ENCODE measurements around the gene STK40. TPM values are rescaled to one million over a fixed set of nuclear protein-coding genes. Genes with fewer than 3 reads are reported as not detected.

Gene STK40
- total RNA-seq, 2 donors from 2014 or later: 32.9 to 49.8 TPM

- ATAC-seq (no peak), DNase-seq (no peak)
- H3K4me1 Mint-ChIP-seq: peaks cover 14% of the 10 kb centered on the region
- no peak overlapping the region for H3K27ac Mint-ChIP-seq
- H3K4me3 Mint-ChIP-seq: no peak overlapping the region
- H3K36me3 Mint-ChIP-seq (ENCODE audit: low read depth): peaks cover 6% of the 10 kb centered on the region
- no peaks in the 10 kb centered on the region for H3K9me3 ChIP-seq (ENCODE audit: control insufficient read depth, low read length, poor library complexity, severe bottlenecking)
- no peaks in the 10 kb centered on the region for H3K27me3 Mint-ChIP-seq
Measured at GRCh38 chr1:36304521-36304920, 81.2 kb downstream of the STK40 start.

GRCh38 chr1:36303650-36304360 lies 81.9 kb downstream of the STK40 start:
- DNase-seq (no peak), ATAC-seq (no peak)
- no peaks in the 10 kb centered on the region for H3K9me3 ChIP-seq (ENCODE audit: control insufficient read depth, low read length, poor library complexity, severe bottlenecking)
- H3K27ac Mint-ChIP-seq: peak overlapping the region; percentile 14
- no peak overlapping the region for H3K4me3 Mint-ChIP-seq
- no peaks in the 10 kb centered on the region for H3K27me3 Mint-ChIP-seq
- H3K4me1 Mint-ChIP-seq: peaks cover 14% of the 10 kb centered on the region
- H3K36me3 Mint-ChIP-seq (ENCODE audit: low read depth): peaks cover 6% of the 10 kb centered on the region

- H3K27ac Mint-ChIP-seq: peak overlapping the region; percentile 14
- ATAC-seq (no peak), DNase-seq (no peak)
- H3K9me3 ChIP-seq (ENCODE audit: control insufficient read depth, low read length, poor library complexity, severe bottlenecking): no peaks in the 10 kb centered on the region
- peaks cover 14% of the 10 kb centered on the region for H3K4me1 Mint-ChIP-seq
- H3K36me3 Mint-ChIP-seq (ENCODE audit: low read depth): peaks cover 6% of the 10 kb centered on the region
- no peaks in the 10 kb centered on the region for H3K27me3 Mint-ChIP-seq
- no peak overlapping the region for H3K4me3 Mint-ChIP-seq
Measured at GRCh38 chr1:36303244-36303643, 82.5 kb downstream of the STK40 start.

GRCh38 chr1:36301220-36301619 lies 84.5 kb downstream of the STK40 start:
- peaks cover 7% of the 10 kb centered on the region for H3K4me1 Mint-ChIP-seq

GRCh38 chr1:36300526-36300925 lies 85.2 kb downstream of the STK40 start:
- Mint-ChIP-seq H3K36me3 (ENCODE audit: low read depth) (peaks cover 6% of the 10 kb centered on the region), H3K27ac (peak overlapping the region; percentile 41), H3K4me3 (no peak overlapping the region), H3K4me1 (peaks cover 7% of the 10 kb centered on the region), H3K27me3 (no peaks in the 10 kb centered on the region)
- ATAC-seq: peak; percentile 23
- DNase-seq: no peak
- no peaks in the 10 kb centered on the region for H3K9me3 ChIP-seq (ENCODE audit: control insufficient read depth, low read length, poor library complexity, severe bottlenecking)

More at GRCh38 chr1:36301220-36301619, 84.5 kb downstream of the STK40 start:
- ATAC-seq (no peak), DNase-seq (no peak)
- Mint-ChIP-seq H3K27ac (no peak overlapping the region), H3K27me3 (no peaks in the 10 kb centered on the region), H3K4me3 (no peak overlapping the region), H3K36me3 (ENCODE audit: low read depth) (peaks cover 6% of the 10 kb centered on the region)
- H3K9me3 ChIP-seq (ENCODE audit: control insufficient read depth, low read length, poor library complexity, severe bottlenecking): no peaks in the 10 kb centered on the region

GRCh38 chr1:36298640-36299039 lies 87.1 kb downstream of the STK40 start:
- no peak for DNase-seq
- Mint-ChIP-seq H3K27ac (peak overlapping the region; percentile 41), H3K36me3 (ENCODE audit: low read depth) (peaks cover 6% of the 10 kb centered on the region), H3K27me3 (no peaks in the 10 kb centered on the region), H3K4me1 (peaks cover 7% of the 10 kb centered on the region), H3K4me3 (no peak overlapping the region)
- no peaks in the 10 kb centered on the region for H3K9me3 ChIP-seq (ENCODE audit: control insufficient read depth, low read length, poor library complexity, severe bottlenecking)
- no peak for ATAC-seq

- Mint-ChIP-seq H3K27me3 (no peaks in the 10 kb centered on the region), H3K36me3 (ENCODE audit: low read depth) (peaks cover 10% of the 10 kb centered on the region), H3K27ac (no peak overlapping the region), H3K4me3 (no peak overlapping the region), H3K4me1 (peaks cover 7% of the 10 kb centered on the region)
- DNase-seq (no peak), ATAC-seq (no peak)
- H3K9me3 ChIP-seq (ENCODE audit: control insufficient read depth, low read length, poor library complexity, severe bottlenecking): no peaks in the 10 kb centered on the region
Measured at GRCh38 chr1:36297062-36297461, 88.7 kb downstream of the STK40 start.

- DNase-seq (no peak), ATAC-seq (no peak)
- Mint-ChIP-seq H3K36me3 (ENCODE audit: low read depth) (peaks cover 6% of the 10 kb centered on the region), H3K27ac (no peak overlapping the region), H3K27me3 (no peaks in the 10 kb centered on the region), H3K4me1 (peaks cover 4% of the 10 kb centered on the region), H3K4me3 (no peak overlapping the region)
- no peaks in the 10 kb centered on the region for H3K9me3 ChIP-seq (ENCODE audit: control insufficient read depth, low read length, poor library complexity, severe bottlenecking)
Measured at GRCh38 chr1:36295390-36295789, 90.3 kb downstream of the STK40 start.

Other genes starting within 250 kb of the STK40 start
- gene TRAPPC3, start 236.4 kb downstream of the STK40 start, total RNA-seq: 10 to 100 TPM; 35.0 to 37.8 TPM
- gene MAP7D1, start 229.8 kb downstream of the STK40 start, total RNA-seq: 100 to 1,000 TPM; 173 to 175 TPM
- 10 to 100 TPM; 74.5 to 76.3 TPM for gene THRAP3, start 161.5 kb downstream of the STK40 start, total RNA-seq
- 1 to 10 TPM; 1.4 to 1.9 TPM for gene SH3D21, start 79.6 kb downstream of the STK40 start, total RNA-seq
- 10 to 100 TPM in 1 of 2 donors, 1 to 10 TPM in 1; 6.2 to 10.8 TPM for gene EVA1B, start 62.3 kb downstream of the STK40 start, total RNA-seq
- 10 to 100 TPM; 26.4 to 31.1 TPM for gene LSM10, start 12.0 kb upstream of the STK40 start, total RNA-seq
- under 1 TPM in 1 of 2 donors, not detected in 1; 0.99 TPM for gene OSCP1, start 64.5 kb upstream of the STK40 start, total RNA-seq
- 10 to 100 TPM; 31.4 to 37.5 TPM for gene MRPS15, start 78.5 kb upstream of the STK40 start, total RNA-seq
- gene CSF3R, start 97.0 kb upstream of the STK40 start, total RNA-seq: 10 to 100 TPM in 1 of 2 donors, 1 to 10 TPM in 1; 2.9 to 13.0 TPM